Breast epithelium (tissue), 3 donors: ENCODE results near the gene ANKRA2.

Experiments
- CTCF ChIP-seq, 3 donors: fragments of 450-650 bp; IDR thresholded peaks; one replicate each; pipeline ENCODE4 v1.5.1; 2016 to 2017; ENCODE audit warnings: antibody characterized with exemption in 3 of 3, mild to moderate bottlenecking in 3 of 3, moderate library complexity in 3 of 3
- POLR2AphosphoS5 ChIP-seq, 3 donors: sonication (generic); formaldehyde crosslinking; IDR thresholded peaks; one replicate each; pipeline ENCODE4 v1.6.1; 2017; ENCODE audit warnings: antibody characterized with exemption in 3 of 3

DNA sequence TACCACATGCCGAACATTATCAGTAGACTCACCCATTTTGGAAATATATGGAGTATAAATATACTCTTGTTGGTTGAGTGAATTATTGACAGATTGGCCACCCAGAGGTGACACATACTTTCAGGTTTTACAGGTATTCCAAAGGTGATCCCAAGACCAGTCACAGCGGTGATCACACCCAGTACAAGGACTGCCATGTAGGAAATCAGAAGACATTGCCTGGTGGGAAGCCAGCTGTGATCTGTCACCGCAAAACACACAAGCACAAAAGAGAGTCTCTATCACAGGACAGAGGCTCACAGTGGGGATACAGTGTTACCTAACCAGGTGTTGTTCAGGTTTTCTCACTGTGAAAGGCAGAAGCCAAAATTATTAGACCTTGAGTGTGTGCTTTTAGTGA, 51.4 kb downstream of the ANKRA2 start:
- TF ChIP-seq CTCF (IDR thresholded peaks at IDR 0.05) (no peak), POLR2AphosphoS5 (IDR thresholded peaks at IDR 0.05) (no peak)
